Naive thymus-derived CD4-positive, alpha-beta T cell (primary cell): ENCODE data around the gene DGCR6. TPM values are rescaled to one million over a fixed set of nuclear protein-coding genes. Genes with fewer than 3 reads are reported as not detected.
A peak's percentile ranks its signal among the peaks of the same experiment; 100 is the strongest.
"Not testable (repeated sequence)": the region's sequence is repeated elsewhere in the genome, so short reads cannot be mapped to it uniquely, and the experiment has no call there.

Experiments
- ATAC-seq: fragments of 150-1000 bp; cut with Tn5 transposase; 2 replicates; pipeline ENCODE4 v1.10.0; 2021; ENCODE audit warnings: mild to moderate bottlenecking, moderate library complexity
- CTCF ChIA-PET: fragments of 350-600 bp; sonication (Branson Sonifier 250); formaldehyde crosslinking; loops from one replicate; lab custom pipeline; 2021; ENCODE audit warnings: antibody characterized with exemption; lab: Charles Lee
- POLR2A ChIA-PET: fragments of 350-600 bp; sonication (Branson Sonifier 250); formaldehyde crosslinking; loops from one replicate; lab custom pipeline; 2021; ENCODE audit warnings: antibody characterized with exemption, inconsistent platforms; lab: Charles Lee
- DNase-seq, 9 donors: peaks; one replicate each; pipeline versions ENCODE4 v3.0.0 to v3.0.0-alpha.2; 2020 to 2022; ENCODE audit warnings: mixed read lengths in 1 of 9
- H3K27ac ChIP-seq: one replicate; pipeline ENCODE4 v1.7.0; 2013; ENCODE audit warnings: mild to moderate bottlenecking, low read depth, low read length, moderate library complexity
- H3K27me3 ChIP-seq, 2 donors: one replicate each; pipeline ENCODE4 v1.7.0; 2013; ENCODE audit warnings: low read length in 2 of 2, mild to moderate bottlenecking in 2 of 2, moderate library complexity in 2 of 2; ENCODE audit not compliant: control insufficient read depth in 2 of 2, insufficient read depth in 2 of 2
- H3K36me3 ChIP-seq, 3 experiments: 1 replicate in 2 of 3; 2 replicates in 1 of 3; pipeline ENCODE4 v1.7.0; 2013; ENCODE audit warnings: low read length in 3 of 3, mild to moderate bottlenecking in 3 of 3, moderate library complexity in 1 of 3; ENCODE audit not compliant: insufficient read depth in 3 of 3, control insufficient read depth in 2 of 3
- H3K4me1 ChIP-seq, 2 donors: one replicate each; pipeline ENCODE4 v1.7.0; 2013; ENCODE audit warnings: low read length in 2 of 2, mild to moderate bottlenecking in 2 of 2, moderate library complexity in 1 of 2; ENCODE audit not compliant: control insufficient read depth in 2 of 2, insufficient read depth in 2 of 2
- H3K4me3 ChIP-seq: 2 replicates; pipeline ENCODE4 v1.7.0; 2013; ENCODE audit warnings: mild to moderate bottlenecking, low read length
- H3K9me3 ChIP-seq, 3 experiments: 1 replicate in 2 of 3; 2 replicates in 1 of 3; pipeline ENCODE4 v1.7.0; 2013; ENCODE audit warnings: low read length in 3 of 3; ENCODE audit not compliant: control insufficient read depth in 2 of 3
- H3K27ac Mint-ChIP-seq, 9 donors: one replicate each; pipeline ENCODE4 v1.8.0; 2020 to 2022; ENCODE audit warnings: mixed read lengths in 9 of 9, mild to moderate bottlenecking in 8 of 9, moderate library complexity in 5 of 9, inconsistent platforms in 2 of 9
- H3K27me3 Mint-ChIP-seq, 5 donors: one replicate each; pipeline ENCODE4 v1.8.0; 2021 to 2022; ENCODE audit warnings: mixed read lengths in 5 of 5, mild to moderate bottlenecking in 1 of 5
- H3K36me3 Mint-ChIP-seq, 5 donors: one replicate each; pipeline ENCODE4 v1.8.0; 2020 to 2022; ENCODE audit warnings: mixed read lengths in 5 of 5, mild to moderate bottlenecking in 3 of 5, inconsistent platforms in 1 of 5
- H3K4me1 Mint-ChIP-seq, 7 donors: one replicate each; pipeline ENCODE4 v1.8.0; 2020 to 2022; ENCODE audit warnings: mixed read lengths in 7 of 7, mild to moderate bottlenecking in 3 of 7, inconsistent platforms in 1 of 7
- H3K4me3 Mint-ChIP-seq, 10 donors: one replicate each; pipeline ENCODE4 v1.8.0; 2020 to 2022; ENCODE audit warnings: mild to moderate bottlenecking in 10 of 10, mixed read lengths in 10 of 10, moderate library complexity in 6 of 10, inconsistent platforms in 2 of 10
- H3K9me3 Mint-ChIP-seq, 11 donors: one replicate each; pipeline ENCODE4 v1.8.0; 2020 to 2022; ENCODE audit warnings: mixed read lengths in 11 of 11, mild to moderate bottlenecking in 4 of 11, inconsistent platforms in 1 of 11, moderate library complexity in 1 of 11
- intact Hi-C, 2 donors: fragments of 100-400 bp; cut with micrococcal nuclease; formaldehyde crosslinking; loops; one replicate each; pipeline ENCODE4 v1.15.1; 2023
- polyA plus RNA-seq, 2 donors: library from polyadenylated mRNA; unstranded; fragments of 300-500 nt; fragmentation: Illumina TruSeq; gene quantifications; one replicate each; pipeline ENCODE4 v1.2.3, GENCODE V29; 2021
- total RNA-seq, 6 experiments: library from RNA in 5 of 6; stranded (reverse) in 5 of 6; gene quantifications; 1 replicate in 5 of 6; 2 replicates in 1 of 6; pipeline ENCODE4 v1.2.3 and lab custom pipeline; 2021 to 2026

The DGCR6 gene
- total and polyA plus RNA-seq, 7 experiments from 2014 or later, result 0.37 to 16.2 (median 6.0) TPM

DNA sequence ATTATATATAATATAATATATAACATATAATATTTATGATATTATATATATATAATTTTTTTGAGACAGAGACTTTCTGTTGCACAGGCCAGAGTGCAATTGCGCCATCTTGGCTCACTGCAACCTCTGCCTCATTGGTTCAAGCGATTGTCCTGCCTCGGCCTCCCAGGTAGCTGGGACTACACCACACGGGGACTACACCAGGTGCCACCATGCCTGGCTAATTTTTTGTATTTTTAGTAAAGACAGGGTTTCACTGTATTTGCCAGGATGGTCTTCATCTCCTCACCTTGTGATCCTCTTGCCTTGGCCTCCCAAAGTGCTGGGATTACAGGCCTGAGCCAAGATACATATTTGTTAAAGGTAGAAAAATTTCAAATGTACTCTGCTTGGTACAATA, 12.3 kb upstream of the DGCR6 start:
- POLR2A ChIA-PET, H3K36me3 ChIP-seq, H3K27ac ChIP-seq, H3K27me3 ChIP-seq, ATAC-seq, H3K27ac Mint-ChIP-seq, H3K9me3 ChIP-seq, intact Hi-C loops, H3K4me3 ChIP-seq, CTCF ChIA-PET, H3K9me3 Mint-ChIP-seq, H3K36me3 Mint-ChIP-seq, H3K4me1 Mint-ChIP-seq, DNase-seq, H3K4me1 ChIP-seq, H3K27me3 Mint-ChIP-seq, H3K4me3 Mint-ChIP-seq: not testable (repeated sequence)

DNA sequence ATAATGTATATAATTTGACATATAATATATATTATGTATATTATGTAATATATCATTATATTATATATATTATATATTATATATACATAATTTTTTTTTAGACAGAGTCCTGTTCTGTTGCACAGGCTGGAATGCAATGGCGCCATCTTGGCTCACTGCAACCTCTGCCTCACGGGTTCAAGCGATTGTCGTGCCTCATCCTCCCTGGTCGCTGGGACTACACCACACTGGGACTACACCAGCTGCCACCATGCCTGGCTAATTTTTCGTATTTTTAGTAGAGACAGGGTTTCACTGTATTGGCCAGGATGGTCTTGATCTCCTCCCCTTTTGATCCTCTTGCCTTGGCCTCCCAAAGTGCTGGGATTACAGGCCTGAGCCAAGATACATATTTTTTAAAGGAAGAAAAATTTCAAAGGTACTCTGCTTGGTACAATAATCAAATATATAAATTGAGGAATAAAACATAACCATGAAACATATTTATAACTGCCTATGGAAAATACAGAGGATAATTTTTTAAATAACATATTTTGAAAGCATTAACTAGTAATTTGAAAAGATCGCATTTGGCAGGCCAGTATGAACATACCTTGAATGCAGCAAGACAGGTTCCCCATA, 10.0 kb upstream of the DGCR6 start:
- H3K4me3 Mint-ChIP-seq, H3K4me1 Mint-ChIP-seq, H3K27me3 Mint-ChIP-seq, H3K27ac Mint-ChIP-seq, H3K36me3 Mint-ChIP-seq, H3K36me3 ChIP-seq, H3K4me3 ChIP-seq, H3K9me3 ChIP-seq, POLR2A ChIA-PET, CTCF ChIA-PET, ATAC-seq, H3K27ac ChIP-seq, intact Hi-C loops, H3K4me1 ChIP-seq, H3K9me3 Mint-ChIP-seq, H3K27me3 ChIP-seq: not testable (repeated sequence)
- DNase-seq, result peak in 4 of 9 donors; percentile 8 to 46 (median 24)

DNA sequence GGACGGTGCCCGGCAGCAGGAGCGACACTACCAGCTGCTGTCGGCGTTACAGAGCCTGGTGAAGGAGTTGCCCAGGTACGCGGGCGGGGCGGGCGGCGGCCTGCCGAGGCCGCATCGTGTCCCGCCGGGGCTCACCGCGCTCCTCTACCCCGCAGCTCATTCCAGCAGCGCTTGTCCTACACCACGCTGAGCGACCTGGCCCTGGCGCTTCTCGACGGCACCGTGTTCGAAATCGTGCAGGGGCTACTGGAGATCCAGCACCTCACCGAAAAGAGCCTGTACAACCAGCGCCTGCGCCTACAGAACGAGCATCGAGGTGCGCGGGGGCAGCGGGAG, 258 bp downstream of the DGCR6 start:
- H3K27ac ChIP-seq, H3K9me3 Mint-ChIP-seq, H3K27ac Mint-ChIP-seq, H3K36me3 Mint-ChIP-seq, H3K4me3 ChIP-seq, intact Hi-C loops, H3K36me3 ChIP-seq, ATAC-seq, POLR2A ChIA-PET, H3K9me3 ChIP-seq, H3K27me3 Mint-ChIP-seq, H3K4me3 Mint-ChIP-seq, H3K4me1 ChIP-seq, H3K4me1 Mint-ChIP-seq, H3K27me3 ChIP-seq, DNase-seq: not testable (repeated sequence)
- CTCF ChIA-PET, result interaction anchor here (0.7 kb wide), 1 partner anchor 389 kb away, joined by 3 read pairs; no protein-coding TSS in a partner anchor

DNA sequence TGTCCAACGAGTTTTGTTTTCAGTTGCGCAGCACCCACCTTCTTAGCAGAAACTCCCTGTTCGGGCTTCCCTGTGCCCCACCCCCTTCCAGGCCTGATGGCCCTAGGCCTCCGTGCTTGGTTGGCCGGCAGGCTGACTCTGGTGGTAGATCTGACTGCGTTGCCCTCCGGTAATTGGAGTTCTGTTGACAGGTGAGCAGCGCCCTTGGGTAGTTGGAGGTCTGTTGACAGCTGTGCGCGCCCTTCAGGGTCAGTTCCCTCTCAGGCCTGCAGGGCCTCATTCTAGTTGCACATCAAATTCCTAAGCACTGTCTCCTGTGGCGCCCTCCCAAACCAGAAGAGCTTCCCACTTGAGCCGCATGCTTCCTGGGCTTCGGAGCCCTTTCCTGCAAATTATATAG, 776 bp downstream of the DGCR6 start:
- Histone ChIP-seq H3K4me3 (no peak overlapping the region), H3K9me3 (no peaks in the 10 kb centered on the region), H3K4me1 (no peaks in the 10 kb centered on the region), H3K27me3 (no peaks in the 10 kb centered on the region), H3K36me3 (no peaks in the 10 kb centered on the region), H3K27ac (no peak overlapping the region)
- ATAC-seq (no peak), DNase-seq (no peak)
- Mint-ChIP-seq H3K4me1 (no peaks in the 10 kb centered on the region), H3K9me3 (no peaks in the 10 kb centered on the region), H3K27me3 (no peaks in the 10 kb centered on the region), H3K4me3 (no peak overlapping the region), H3K27ac (no peak overlapping the region), H3K36me3 (no peaks in the 10 kb centered on the region)
- POLR2A ChIA-PET, result no interaction called here
- CTCF ChIA-PET, result no interaction called here
- intact Hi-C loops, result no loop called here

DNA sequence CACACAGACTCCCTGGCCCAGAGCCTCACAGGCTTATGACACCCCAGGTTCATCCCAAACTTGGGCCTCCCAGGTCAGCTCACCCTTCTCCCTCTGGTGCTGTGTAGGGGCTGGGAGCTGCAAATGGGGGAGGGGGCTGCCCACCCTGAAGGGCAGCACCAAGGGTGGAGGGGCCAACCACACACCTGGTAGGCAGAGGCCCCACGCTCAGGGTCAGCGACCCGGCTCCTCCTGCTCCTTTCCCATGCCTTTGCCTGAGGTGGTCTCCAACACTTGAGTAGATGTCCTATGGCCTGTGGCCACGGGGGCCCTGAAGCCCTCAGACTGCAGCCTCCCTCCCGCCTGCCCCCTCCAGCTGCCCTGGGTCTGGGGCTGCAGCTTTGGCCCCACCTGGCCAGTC, 3.4 kb downstream of the DGCR6 start:
- H3K9me3 Mint-ChIP-seq, result no peaks in the 10 kb centered on the region
- ATAC-seq, result no peak
- Histone ChIP-seq H3K27me3 (no peaks in the 10 kb centered on the region), H3K4me3 (no peak overlapping the region), H3K27ac (no peak overlapping the region), H3K9me3 (no peaks in the 10 kb centered on the region), H3K36me3 (no peaks in the 10 kb centered on the region), H3K4me1 (no peaks in the 10 kb centered on the region)
- H3K4me1 Mint-ChIP-seq, result no peaks in the 10 kb centered on the region
- CTCF ChIA-PET, result no interaction called here
- H3K4me3 Mint-ChIP-seq, result no peak overlapping the region
- H3K27ac Mint-ChIP-seq, result no peak overlapping the region
- POLR2A ChIA-PET, result no interaction called here
- no peak for DNase-seq
- H3K27me3 Mint-ChIP-seq, result no peaks in the 10 kb centered on the region
- H3K36me3 Mint-ChIP-seq, result no peaks in the 10 kb centered on the region
- intact Hi-C loops, result no loop called here

DNA sequence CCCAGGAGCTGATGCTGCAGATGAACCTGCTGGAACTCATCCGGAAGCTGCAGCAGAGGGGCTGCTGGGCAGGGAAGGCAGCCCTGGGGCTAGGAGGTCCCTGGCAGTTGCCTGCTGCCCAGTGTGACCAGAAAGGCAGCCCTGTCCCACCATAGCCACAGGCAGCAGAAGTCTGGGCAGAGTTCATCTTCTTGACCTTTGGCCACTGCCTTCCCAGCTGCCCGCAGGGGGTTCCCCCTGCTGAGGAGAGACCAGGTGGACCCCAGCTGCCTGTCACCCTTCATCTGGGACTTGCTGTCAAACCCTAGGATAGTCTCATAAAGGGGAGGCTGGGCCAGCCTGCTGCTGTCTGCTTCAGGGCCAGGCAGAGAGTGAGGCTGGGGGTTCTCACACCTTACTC, 5.4 kb downstream of the DGCR6 start:
- H3K27ac Mint-ChIP-seq, result not testable (repeated sequence)

DNA sequence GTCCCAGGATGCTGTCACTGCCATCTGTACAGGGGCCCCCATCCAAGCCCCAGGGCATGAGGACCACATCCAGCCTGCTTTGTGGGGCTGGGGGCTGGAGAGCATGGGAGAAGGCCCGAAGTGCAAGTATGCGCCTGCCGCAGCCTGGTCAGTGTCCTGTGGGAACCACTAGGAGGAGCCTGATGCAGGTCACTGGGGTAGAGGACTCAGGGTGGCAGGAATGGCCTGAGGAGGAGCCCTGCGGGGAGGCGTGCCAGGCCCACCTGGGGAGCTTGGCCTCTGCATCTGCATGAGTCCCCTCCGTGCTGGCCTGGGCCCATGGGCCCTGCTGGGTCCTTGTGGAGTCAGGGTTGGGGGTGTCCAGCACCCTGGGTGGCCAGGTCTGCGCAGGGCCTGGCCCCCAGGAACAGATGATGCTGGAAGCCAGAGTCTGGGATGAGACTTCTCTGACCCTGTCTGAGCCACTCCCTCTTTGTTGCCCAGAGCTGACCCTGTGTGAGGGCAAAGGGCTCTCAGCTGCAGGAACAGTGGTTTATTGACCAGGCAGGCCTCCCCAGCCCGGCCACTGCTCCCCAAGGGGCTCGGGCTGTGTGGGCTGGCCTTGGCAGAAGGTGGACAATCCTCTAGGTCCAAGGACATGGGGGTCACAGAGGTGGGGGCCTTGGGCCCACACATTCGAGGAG, 6.3 kb downstream of the DGCR6 start:
- H3K9me3 Mint-ChIP-seq, H3K4me3 Mint-ChIP-seq, CTCF ChIA-PET, DNase-seq, H3K9me3 ChIP-seq, H3K27me3 ChIP-seq, H3K27ac ChIP-seq, H3K4me1 ChIP-seq, H3K4me1 Mint-ChIP-seq, H3K36me3 ChIP-seq, ATAC-seq, H3K4me3 ChIP-seq, POLR2A ChIA-PET, intact Hi-C loops, H3K27ac Mint-ChIP-seq, H3K36me3 Mint-ChIP-seq, H3K27me3 Mint-ChIP-seq: not testable (repeated sequence)

More for the DNA sequence above, 5.4 kb downstream of the DGCR6 start:
- intact Hi-C loops, H3K9me3 Mint-ChIP-seq, POLR2A ChIA-PET, H3K27ac ChIP-seq, ATAC-seq, H3K27me3 Mint-ChIP-seq, H3K4me3 ChIP-seq, DNase-seq, H3K4me1 Mint-ChIP-seq, H3K36me3 Mint-ChIP-seq, H3K9me3 ChIP-seq, H3K4me1 ChIP-seq, H3K4me3 Mint-ChIP-seq, H3K27me3 ChIP-seq, CTCF ChIA-PET, H3K36me3 ChIP-seq: not testable (repeated sequence)
